GM23248 (cell line): ENCODE data around the gene PHLPP1.

Experiments
- EZH2 ChIP-seq: fragments of 200-600 bp; sonication (generic); IDR thresholded peaks from 2 replicates; pipeline ENCODE4 v1.6.1; 2018; ENCODE audit warnings: antibody characterized with exemption, mild to moderate bottlenecking; ENCODE audit not compliant: insufficient read depth, poor library complexity, severe bottlenecking
- EZH2phosphoT487 ChIP-seq: fragments of 200-600 bp; sonication (generic); IDR thresholded peaks from 2 replicates; pipeline ENCODE4 v1.6.1; 2018; ENCODE audit warnings: antibody characterized with exemption, moderate library complexity, mild to moderate bottlenecking, low read depth; ENCODE audit not compliant: insufficient read depth

- no peak for TF ChIP-seq EZH2
- no peak for TF ChIP-seq EZH2phosphoT487
Measured at GRCh38 chr18:62715759-62716615, 646 bp downstream of the PHLPP1 start.
